ENCODE data around the gene COL4A1. TPM values are rescaled to one million over a fixed set of nuclear protein-coding genes. Genes with fewer than 3 reads are reported as not detected.

The COL4A1 gene
- total and polyA plus RNA-seq, 2 of the 13 experiments (the other 11 are each of a cell fraction or from before 2014, with no cell fraction given) = not detected

GRCh38 chr13:110297011-110297410, 9.9 kb downstream of the COL4A1 start:
- H3K79me2 ChIP-seq (ENCODE audit: insufficient read depth, low read length) = no peaks in the 10 kb centered on the region
- H3K9me3 ChIP-seq (ENCODE audit: low read length) = no peaks in the 10 kb centered on the region
- no peaks in the 10 kb centered on the region for H3K4me1 ChIP-seq (ENCODE audit: insufficient read depth, low read length)
- TF ChIP-seq ZNF614 (CRISPR knock-in tag; IDR thresholded peaks at IDR 0.05; ENCODE audit: borderline replicate concordance) = no peak
- no peak for TF ChIP-seq EEA1 (CRISPR knock-in tag; IDR thresholded peaks at IDR 0.05; ENCODE audit: borderline replicate concordance)
- no peak for TF ChIP-seq DMAP1 (CRISPR knock-in tag; IDR thresholded peaks at IDR 0.05)
- TF ChIP-seq ERF (CRISPR knock-in tag; IDR thresholded peaks at IDR 0.05) = no peak
- TF ChIP-seq BRCA1 (CRISPR knock-in tag; IDR thresholded peaks at IDR 0.05) = no peak
- TF ChIP-seq ZFP36 (IDR thresholded peaks at IDR 0.05; ENCODE audit: borderline replicate concordance, low read depth, low read length, partially characterized antibody) = no peak
- TF ChIP-seq TOPORS (CRISPR knock-in tag; IDR thresholded peaks at IDR 0.05) = no peak
- no peak for TF ChIP-seq CBX2 (IDR thresholded peaks at IDR 0.05; ENCODE audit: low read depth, low read length)
- no peak for TF ChIP-seq CBX2 (CRISPR knock-in tag; IDR thresholded peaks at IDR 0.05; ENCODE audit: low read depth)
- TF ChIP-seq, protein P1, sequence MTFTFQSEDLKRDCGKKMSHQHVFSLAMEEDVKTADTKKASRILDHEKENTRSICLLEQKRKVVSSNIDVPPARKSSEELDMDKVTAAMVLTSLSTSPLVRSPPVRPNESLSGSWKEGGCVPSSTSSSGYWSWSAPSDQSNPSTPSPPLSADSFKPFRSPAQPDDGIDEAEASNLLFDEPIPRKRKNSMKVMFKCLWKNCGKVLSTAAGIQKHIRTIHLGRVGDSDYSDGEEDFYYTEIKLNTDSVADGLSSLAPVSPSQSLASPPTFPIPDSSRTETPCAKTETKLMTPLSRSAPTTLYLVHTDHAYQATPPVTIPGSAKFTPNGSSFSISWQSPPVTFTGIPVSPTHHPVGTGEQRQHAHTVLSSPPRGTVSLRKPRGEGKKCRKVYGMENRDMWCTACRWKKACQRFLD (CRISPR knock-in tag; IDR thresholded peaks at IDR 0.05; ENCODE audit: borderline replicate concordance) = no peak
- no peak for TF ChIP-seq ZFP41 (CRISPR knock-in tag; IDR thresholded peaks at IDR 0.05; ENCODE audit: borderline replicate concordance)
- TF ChIP-seq RXRB (CRISPR knock-in tag; IDR thresholded peaks at IDR 0.05; ENCODE audit: borderline replicate concordance) = no peak
- no peak for TF ChIP-seq ZNF33A (CRISPR knock-in tag; IDR thresholded peaks at IDR 0.05; ENCODE audit: borderline replicate concordance)
- no peak for TF ChIP-seq RBFOX2 (IDR thresholded peaks at IDR 0.05; ENCODE audit: low read depth, low read length)
- TF ChIP-seq ZNF224 (CRISPR knock-in tag; IDR thresholded peaks at IDR 0.05) = no peak
- TF ChIP-seq KDM3A (CRISPR knock-in tag; IDR thresholded peaks at IDR 0.05; ENCODE audit: low read depth) = no peak
- no peak for TF ChIP-seq YY1 (IDR thresholded peaks at IDR 0.05; ENCODE audit: insufficient read depth, insufficient replicate concordance, low read depth, low read length)
- TF ChIP-seq ZNF205 (CRISPR knock-in tag; IDR thresholded peaks at IDR 0.05) = no peak
- no peak for TF ChIP-seq PLSCR1 (CRISPR knock-in tag; IDR thresholded peaks at IDR 0.05; ENCODE audit: borderline replicate concordance)
- no peak for TF ChIP-seq TEAD3 (CRISPR knock-in tag; optimal IDR thresholded peaks at IDR 0.05; ENCODE audit: borderline replicate concordance)
- no peak for TF ChIP-seq MYNN (CRISPR knock-in tag; IDR thresholded peaks at IDR 0.05; ENCODE audit: low read depth)
- no peak for FAIRE-seq
- H3K36me3 ChIP-seq (replicated peaks in 1 of 2; ENCODE audit: control insufficient read depth in 1 of 2, insufficient read depth in 2 of 2, low read length in 2 of 2) = no peaks in the 10 kb centered on the region
- intact Hi-C loops (cut with micrococcal nuclease; ENCODE audit: unreplicated experiment) (no loop called here), in situ Hi-C loops (cut with HindIII; ENCODE audit: extremely low pct_ligation_motif_present, low pct_unique_long_range_greater_than_20kb) (no loop called here)
- peaks cover 6 to 29% of the 10 kb centered on the region in 2 experiments; a peak in 4 of 5 replicates for H3K27me3 ChIP-seq (ENCODE audit: control insufficient read depth in 1 of 2, insufficient read depth in 2 of 2, low read length in 2 of 2)
- no peak for DNase-seq (ENCODE audit: low spot score)
- no TSS peak for BruUV-seq (replicated peaks)
- H2AFZ ChIP-seq (ENCODE audit: low read length) = no peak overlapping the region
- no peak overlapping the region for H3K4me2 ChIP-seq (ENCODE audit: low read depth, low read length)
- H3K9ac ChIP-seq (ENCODE audit: insufficient read depth, low read depth, low read length) = no peak overlapping the region
- CTCF ChIA-PET (ENCODE audit: low intra/inter-chr PET ratio, low total read pairs) = no interaction called here
- no peak for ATAC-seq
- 0% methylated on average over 4 of the region's 6 CpGs for WGBS (ENCODE audit: low lambda C conversion rate)
- no peaks in the 10 kb centered on the region for H4K20me1 ChIP-seq (ENCODE audit: insufficient read depth, low read length)
- H3K27ac ChIP-seq (ENCODE audit: extremely low read length, insufficient read depth, low read length) = no peak overlapping the region
- POLR2A ChIA-PET = no interaction called here
- H3K4me3 ChIP-seq (replicated peaks in 1 of 3; ENCODE audit: insufficient read depth in 1 of 3, low read depth in 2 of 3, low read length in 3 of 3) = no peak overlapping the region
